HG03378 (cell line): ENCODE measurements around the gene IL10RA.

Experiments used
- ATAC-seq: cut with Tn5 transposase; IDR thresholded peaks from one replicate; pipeline ENCODE4 v1.9.1; 2021; ENCODE audit warnings: mild to moderate bottlenecking, moderate library complexity; ENCODE audit not compliant: unreplicated experiment

Gene IL10RA

DNA sequence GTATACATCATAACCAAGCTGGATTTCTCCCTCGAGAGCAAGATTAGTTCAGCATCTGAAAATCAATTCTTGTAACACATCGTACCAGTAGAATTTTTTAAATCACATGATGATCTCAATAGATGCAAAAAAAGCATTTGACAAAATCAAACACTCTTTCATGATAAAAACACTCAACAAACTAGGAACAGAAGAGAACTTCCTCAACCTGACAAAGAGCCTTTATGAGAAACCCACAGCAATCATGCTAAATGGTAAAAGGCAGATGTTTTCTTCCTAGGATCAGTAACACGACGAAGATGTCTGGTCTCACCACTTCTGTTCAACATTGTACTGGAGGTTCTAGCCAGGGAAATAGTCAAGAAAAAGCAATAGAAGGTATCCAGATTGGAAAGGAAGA lies 56.6 kb downstream of the IL10RA start:
- no peak for ATAC-seq

DNA sequence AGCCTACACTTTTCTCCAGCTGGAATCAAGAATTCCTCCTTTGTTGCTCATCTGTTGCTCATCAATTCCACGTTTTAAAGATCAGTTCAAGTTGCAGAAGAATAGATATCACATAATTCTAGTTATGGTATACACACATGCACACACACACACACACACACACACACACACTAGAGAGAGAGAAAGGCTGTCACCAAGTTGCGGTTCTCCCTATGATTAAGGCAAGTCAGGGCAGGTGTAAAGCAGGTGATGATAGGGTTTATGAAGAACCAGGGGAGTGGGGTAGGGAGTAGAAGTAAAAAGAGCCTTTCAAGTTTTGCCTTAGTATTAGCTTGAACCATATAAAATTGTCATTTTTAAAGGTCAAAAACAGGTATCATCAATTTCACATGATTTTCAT lies 59.0 kb downstream of the IL10RA start:
- no peak for ATAC-seq

DNA sequence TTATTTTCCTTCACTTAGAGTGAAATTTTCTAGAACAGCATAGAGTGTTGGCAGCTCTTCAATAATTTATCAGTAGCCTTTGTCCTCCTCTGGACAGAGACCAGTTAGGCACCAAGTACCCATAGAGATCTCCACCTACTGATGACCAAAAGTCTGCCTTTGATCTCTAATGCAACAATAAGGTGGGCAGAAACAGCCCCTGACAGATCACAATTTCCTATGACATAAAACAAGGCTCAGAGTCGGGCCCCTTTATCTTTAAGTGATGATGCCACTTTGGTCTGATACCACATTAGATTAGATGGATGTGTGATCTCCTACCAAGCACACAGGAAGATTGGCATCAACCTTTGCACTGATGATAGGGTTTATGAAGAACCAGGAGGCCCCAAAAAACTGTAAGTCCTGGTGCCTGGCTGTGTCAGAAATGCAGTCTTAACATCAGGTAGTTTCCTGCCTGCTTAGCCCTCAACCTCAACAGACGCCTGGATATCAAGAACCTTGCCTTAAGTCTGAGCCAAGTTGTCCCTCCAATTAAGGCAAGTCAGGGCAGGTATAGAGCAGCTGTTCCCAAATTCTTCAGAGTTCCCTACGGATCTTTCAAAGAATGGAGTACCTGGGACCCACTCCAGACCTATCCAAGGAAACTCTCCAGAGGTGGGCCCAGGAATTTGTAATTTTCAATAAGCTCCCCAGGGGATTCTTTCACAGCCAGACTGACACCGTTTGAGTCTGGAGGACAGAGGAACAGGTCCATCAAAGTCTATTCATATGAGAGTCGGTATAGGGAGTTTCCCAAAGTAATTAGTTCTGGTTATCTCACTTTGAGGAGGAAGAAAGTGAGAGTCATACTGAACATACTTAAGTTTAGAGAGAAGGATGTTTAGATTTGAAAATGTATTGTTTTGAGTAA lies 60.1 kb downstream of the IL10RA start:
- ATAC-seq, result no peak

DNA sequence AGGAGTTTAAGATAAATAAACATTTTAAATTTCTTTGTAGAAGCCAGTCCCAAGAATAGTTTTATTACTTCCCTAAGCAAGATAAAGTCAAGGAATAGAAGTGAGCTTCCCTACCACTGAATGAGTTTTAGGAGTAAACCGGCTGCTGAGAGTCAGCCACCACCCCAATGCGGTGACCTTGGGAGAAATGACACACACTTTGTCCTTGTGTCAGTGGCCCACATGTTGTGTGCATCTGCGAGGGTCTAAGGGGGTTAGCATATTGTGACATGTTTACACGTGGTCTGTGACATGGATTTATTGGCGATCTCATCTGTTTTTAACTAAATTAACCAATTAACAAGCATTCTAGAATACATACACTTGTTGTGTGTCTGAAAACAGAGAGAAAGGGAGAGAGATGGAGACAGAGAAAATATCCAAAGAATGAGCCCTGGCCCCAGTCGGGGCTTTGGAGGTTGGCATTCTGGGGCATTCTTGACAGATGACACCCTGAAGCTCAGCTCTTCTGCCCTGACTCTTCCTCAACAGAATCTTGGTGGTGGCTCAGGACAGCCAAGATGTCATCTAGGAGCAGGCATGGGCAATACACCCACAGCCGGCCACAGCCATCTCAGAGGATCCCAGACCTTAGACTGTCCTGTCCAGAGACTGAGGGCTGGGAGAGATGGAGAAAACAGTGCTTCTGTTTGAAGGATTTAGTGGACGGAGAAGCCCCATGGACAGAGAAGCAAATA lies 60.9 kb downstream of the IL10RA start:
- ATAC-seq, result no peak

DNA sequence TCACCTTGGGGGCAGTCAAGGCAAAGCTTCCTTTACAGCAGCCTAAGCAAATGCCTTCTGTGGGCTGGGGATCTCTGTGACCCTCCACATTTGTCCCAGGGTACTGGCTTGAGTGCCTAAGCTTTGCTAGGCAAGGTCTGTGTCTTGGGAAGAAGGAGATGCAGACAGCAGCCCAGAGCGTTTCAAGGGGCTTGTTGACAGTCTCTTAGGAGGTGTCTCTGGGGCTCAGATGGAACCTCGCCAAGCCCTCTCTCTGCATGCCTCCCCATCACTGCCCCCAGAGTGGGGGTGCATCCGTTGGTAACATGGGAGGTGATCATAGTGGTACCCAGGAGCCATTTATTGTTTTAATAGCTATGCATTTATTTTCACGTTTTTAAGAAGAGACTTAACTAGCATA lies 61.6 kb downstream of the IL10RA start:
- ATAC-seq, result no peak

DNA sequence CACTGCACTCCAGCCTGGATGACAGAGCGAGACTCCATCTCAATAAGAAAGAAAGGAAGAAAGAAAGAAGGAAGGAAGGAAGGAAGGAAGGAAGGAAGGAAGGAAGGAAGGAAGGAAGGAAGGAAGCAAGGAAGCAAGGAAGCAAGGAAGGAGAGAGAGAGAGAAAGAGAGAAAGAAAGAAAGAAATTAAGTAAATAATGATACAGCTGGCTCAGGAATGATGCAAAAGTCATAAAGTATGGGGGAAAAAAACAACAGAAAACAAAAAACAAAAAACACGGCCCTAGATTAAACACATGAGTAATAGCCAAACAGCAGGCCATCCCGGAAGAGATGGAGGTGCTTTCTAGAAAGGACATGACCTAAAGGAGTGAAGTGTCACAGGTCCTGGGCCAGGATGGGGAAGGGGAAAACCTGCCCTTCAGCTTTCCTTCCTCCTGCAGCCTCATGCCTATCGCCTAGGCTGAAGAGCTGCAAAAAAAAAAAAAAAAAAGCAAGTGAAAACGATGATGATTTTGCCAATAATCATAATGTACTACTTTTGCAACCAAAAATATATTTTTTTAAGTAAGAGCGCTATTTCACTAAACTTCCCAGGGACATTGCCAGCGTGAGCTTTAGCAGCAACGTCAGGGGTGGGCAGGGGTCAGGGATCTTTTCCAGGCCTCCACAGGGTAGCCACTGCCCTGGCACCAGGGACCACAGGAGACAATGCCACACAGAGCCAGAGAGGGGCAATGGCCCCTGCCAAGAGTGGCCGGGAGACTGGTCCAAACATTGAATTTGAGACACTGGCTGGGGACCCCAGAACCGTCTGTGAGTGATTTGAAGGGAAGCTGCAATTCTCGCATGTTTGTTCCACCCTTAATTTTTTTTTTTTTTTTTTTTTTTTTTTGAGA lies 62.5 kb downstream of the IL10RA start:
- no peak for ATAC-seq

DNA sequence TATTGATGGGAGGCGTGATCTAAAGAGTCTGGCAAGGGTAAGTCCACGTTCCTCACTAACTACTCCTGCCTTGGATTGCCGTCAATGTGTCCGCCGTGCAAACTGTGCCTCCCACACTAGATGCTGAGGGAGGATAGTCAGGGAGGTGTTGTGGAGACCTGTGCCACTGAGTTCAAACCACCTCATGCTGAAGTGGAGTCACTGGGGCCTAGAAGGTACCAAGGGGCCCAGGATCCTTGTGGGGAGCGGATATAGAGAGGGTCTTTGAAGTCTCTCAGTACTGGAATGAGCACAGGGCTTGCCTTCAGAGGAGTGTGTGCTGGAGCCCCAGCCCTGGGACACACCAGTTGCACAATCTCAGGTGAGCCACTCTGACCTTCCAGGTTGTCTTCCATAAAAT lies 63.6 kb downstream of the IL10RA start:
- ATAC-seq, result no peak

DNA sequence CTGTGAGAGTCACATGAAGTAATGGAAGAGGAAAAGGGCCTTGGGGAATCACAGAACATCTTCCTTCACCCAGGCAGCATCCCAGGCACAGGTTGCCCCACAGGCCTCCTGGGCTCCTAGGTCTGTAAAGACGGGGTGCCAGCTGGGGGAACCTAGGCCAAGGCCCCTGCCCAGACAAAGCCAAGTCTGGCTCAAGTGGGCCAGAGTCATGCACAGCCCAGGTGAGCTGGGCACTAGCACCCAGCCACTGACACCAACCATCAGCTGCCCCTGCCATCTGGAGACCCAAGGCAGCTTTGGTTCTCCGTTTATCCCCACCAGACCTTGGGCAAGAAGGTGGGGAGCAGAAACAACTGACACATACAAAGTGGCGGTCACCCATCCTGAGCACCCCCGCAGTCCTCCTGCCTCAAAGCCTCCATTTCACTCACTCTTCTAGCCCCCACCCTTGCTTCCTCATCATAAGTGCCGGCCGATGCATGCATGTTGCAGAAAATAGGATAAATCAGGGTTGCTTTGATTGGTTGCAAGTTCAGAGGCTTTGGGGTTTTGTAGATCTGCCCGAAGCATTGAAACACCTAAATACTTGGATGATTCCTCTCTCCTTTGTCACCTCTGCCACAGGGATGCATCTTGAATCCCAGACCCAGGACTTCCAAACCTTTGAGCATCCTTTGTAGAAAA lies 64.2 kb downstream of the IL10RA start:
- ATAC-seq, result no peak
